ENCODE measurements around the gene NCKAP5.
"Not testable (repeated sequence)": the region's sequence is repeated elsewhere in the genome, so short reads cannot be mapped to it uniquely, and the experiment has no call there.

The NCKAP5 gene

GRCh38 chr2:133218204-133218603 lies 350.1 kb downstream of the NCKAP5 start:
- Histone ChIP-seq H3K27ac (ENCODE audit: low read length) (no peak overlapping the region), H3K27me3 (ENCODE audit: control insufficient read depth in 1 of 2, insufficient read depth in 2 of 2, low read length in 2 of 2) (no peaks in the 10 kb centered on the region), H3K4me1 (ENCODE audit: control insufficient read depth, insufficient read depth, low read length) (no peaks in the 10 kb centered on the region), H3K9me3 (ENCODE audit: control insufficient read depth in 2 of 2, low read length in 2 of 2) (no peaks in the 10 kb centered on the region), H3K4me3 (ENCODE audit: low read length in 2 of 2) (no peak overlapping the region), H3K9ac (ENCODE audit: low read length in 2 of 2) (no peak overlapping the region), H3K36me3 (ENCODE audit: control insufficient read depth in 2 of 2, insufficient read depth in 2 of 2, low read length in 2 of 2) (no peaks in the 10 kb centered on the region)

- no peaks in the 10 kb centered on the region for H3K4me1 ChIP-seq (ENCODE audit: control insufficient read depth, insufficient read depth, low read length)
- no peaks in the 10 kb centered on the region for H3K27me3 ChIP-seq (ENCODE audit: control insufficient read depth in 1 of 2, insufficient read depth in 2 of 2, low read length in 2 of 2)
- H3K4me3 ChIP-seq (ENCODE audit: low read length in 2 of 2), result no peak overlapping the region
- no peaks in the 10 kb centered on the region for H3K36me3 ChIP-seq (ENCODE audit: control insufficient read depth in 2 of 2, insufficient read depth in 2 of 2, low read length in 2 of 2)
- H3K27ac ChIP-seq (ENCODE audit: low read length), result no peak overlapping the region
- no peak overlapping the region for H3K9ac ChIP-seq (ENCODE audit: low read length in 2 of 2)
- H3K9me3 ChIP-seq (ENCODE audit: control insufficient read depth in 2 of 2, low read length in 2 of 2), result no peaks in the 10 kb centered on the region
Observed at GRCh38 chr2:133215477-133215876, 352.8 kb downstream of the NCKAP5 start.

GRCh38 chr2:133213651-133214050 lies 354.6 kb downstream of the NCKAP5 start:
- Histone ChIP-seq H3K36me3 (ENCODE audit: control insufficient read depth in 2 of 2, insufficient read depth in 2 of 2, low read length in 2 of 2) (no peaks in the 10 kb centered on the region), H3K9me3 (ENCODE audit: control insufficient read depth in 2 of 2, low read length in 2 of 2) (no peaks in the 10 kb centered on the region), H3K27me3 (ENCODE audit: control insufficient read depth in 1 of 2, insufficient read depth in 2 of 2, low read length in 2 of 2) (no peaks in the 10 kb centered on the region), H3K4me1 (ENCODE audit: control insufficient read depth, insufficient read depth, low read length) (no peaks in the 10 kb centered on the region), H3K9ac (ENCODE audit: low read length in 2 of 2) (no peak overlapping the region), H3K27ac (ENCODE audit: low read length) (no peak overlapping the region), H3K4me3 (ENCODE audit: low read length in 2 of 2) (no peak overlapping the region)

DNA sequence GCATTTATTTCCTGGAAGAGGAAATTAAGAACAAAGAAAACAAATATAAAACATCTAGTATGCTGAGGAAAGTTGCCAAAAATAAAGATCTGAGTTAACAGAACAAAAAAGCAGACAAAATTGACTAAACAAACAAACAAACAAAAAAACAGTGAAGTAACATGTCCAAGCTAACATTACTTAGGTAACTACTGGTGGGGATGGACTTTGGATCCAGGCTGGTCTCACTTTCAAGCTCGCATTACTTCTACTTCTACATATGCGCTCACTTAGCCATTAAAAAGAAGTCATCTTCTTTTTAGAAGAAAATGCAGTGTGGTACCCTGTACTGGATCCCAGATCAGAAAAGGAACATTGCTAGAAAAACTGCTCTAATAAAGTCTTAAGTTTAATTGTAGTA lies 358.9 kb downstream of the NCKAP5 start:
- no peaks in the 10 kb centered on the region for H3K27me3 ChIP-seq (ENCODE audit: control insufficient read depth in 1 of 2, insufficient read depth in 2 of 2, low read length in 2 of 2)
- H3K4me3 ChIP-seq (ENCODE audit: low read length in 2 of 2), result no peak overlapping the region
- peaks cover 0 to 4% of the 10 kb centered on the region in 2 donors for H3K9me3 ChIP-seq (ENCODE audit: control insufficient read depth in 2 of 2, low read length in 2 of 2)
- H3K36me3 ChIP-seq (ENCODE audit: control insufficient read depth in 2 of 2, insufficient read depth in 2 of 2, low read length in 2 of 2), result no peaks in the 10 kb centered on the region
- no peak overlapping the region for H3K9ac ChIP-seq (ENCODE audit: low read length in 2 of 2)
- no peaks in the 10 kb centered on the region for H3K4me1 ChIP-seq (ENCODE audit: control insufficient read depth, insufficient read depth, low read length)
- no peak overlapping the region for H3K27ac ChIP-seq (ENCODE audit: low read length)

DNA sequence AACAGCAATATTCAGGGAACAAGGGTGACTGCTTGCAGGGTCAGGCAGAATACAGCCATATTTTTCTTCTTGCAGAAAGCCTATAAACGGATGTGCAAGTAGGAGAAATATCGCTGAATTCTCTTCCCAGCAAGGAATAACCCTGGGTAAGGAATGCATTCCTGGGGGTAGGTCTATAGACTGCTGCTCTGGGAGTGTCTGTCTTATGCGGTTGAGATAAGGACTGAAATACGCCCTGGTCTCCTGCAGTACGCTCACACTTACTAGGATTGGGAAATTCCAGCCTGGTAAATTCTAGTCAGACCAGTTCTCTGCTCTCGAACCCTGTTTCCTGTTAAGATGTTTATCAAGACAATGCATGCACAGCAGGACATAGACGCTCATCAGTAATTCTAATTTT lies 361.6 kb downstream of the NCKAP5 start:
- not testable (repeated sequence) for H3K27ac ChIP-seq (ENCODE audit: low read length); H3K4me3 ChIP-seq (ENCODE audit: low read length in 2 of 2); H3K9ac ChIP-seq (ENCODE audit: low read length in 2 of 2); H3K27me3 ChIP-seq (ENCODE audit: control insufficient read depth in 1 of 2, insufficient read depth in 2 of 2, low read length in 2 of 2); H3K9me3 ChIP-seq (ENCODE audit: control insufficient read depth in 2 of 2, low read length in 2 of 2); H3K4me1 ChIP-seq (ENCODE audit: control insufficient read depth, insufficient read depth, low read length); H3K36me3 ChIP-seq (ENCODE audit: control insufficient read depth in 2 of 2, insufficient read depth in 2 of 2, low read length in 2 of 2)

GRCh38 chr2:133204421-133204820 lies 363.8 kb downstream of the NCKAP5 start:
- Histone ChIP-seq H3K9ac (ENCODE audit: low read length in 2 of 2) (no peak overlapping the region), H3K4me1 (ENCODE audit: control insufficient read depth, insufficient read depth, low read length) (no peaks in the 10 kb centered on the region), H3K4me3 (ENCODE audit: low read length in 2 of 2) (no peak overlapping the region), H3K27me3 (ENCODE audit: control insufficient read depth in 1 of 2, insufficient read depth in 2 of 2, low read length in 2 of 2) (no peaks in the 10 kb centered on the region), H3K27ac (ENCODE audit: low read length) (no peak overlapping the region), H3K9me3 (ENCODE audit: control insufficient read depth in 2 of 2, low read length in 2 of 2) (peaks cover 0 to 4% of the 10 kb centered on the region in 2 donors), H3K36me3 (ENCODE audit: control insufficient read depth in 2 of 2, insufficient read depth in 2 of 2, low read length in 2 of 2) (no peaks in the 10 kb centered on the region)

DNA sequence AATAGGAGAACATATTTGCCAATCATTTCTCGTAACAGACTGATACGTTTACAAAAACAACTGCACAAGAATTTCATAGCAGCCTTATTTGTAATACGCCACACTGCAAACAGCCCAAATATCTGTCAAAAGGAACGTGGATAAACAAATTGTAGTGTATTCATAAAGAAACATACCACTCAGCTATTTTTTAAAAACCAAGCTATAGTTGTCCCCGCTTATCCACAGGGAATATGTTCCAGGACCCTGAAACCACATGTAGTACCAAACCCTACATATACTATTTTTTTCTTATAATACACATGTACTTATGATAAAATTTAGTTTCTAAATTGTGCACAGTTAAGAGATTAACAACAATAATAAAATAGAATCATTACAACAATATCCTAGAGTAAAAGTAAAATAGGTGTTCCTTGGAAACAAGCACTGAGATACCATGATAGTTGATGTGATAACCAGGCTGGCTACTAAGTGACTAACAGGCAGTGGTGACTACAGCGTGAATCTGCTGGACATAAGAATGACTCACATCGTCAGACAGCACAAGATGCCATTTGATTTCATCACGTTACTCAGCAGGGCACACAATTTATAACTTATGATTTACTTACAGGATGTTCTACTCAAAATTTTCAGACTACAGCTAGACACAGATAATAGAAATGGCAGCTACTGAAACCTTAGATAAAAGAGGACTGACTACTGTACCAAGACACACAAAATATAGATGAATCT lies 367.4 kb downstream of the NCKAP5 start:
- H3K9me3 ChIP-seq (ENCODE audit: control insufficient read depth in 2 of 2, low read length in 2 of 2), result no peaks in the 10 kb centered on the region
- H3K27me3 ChIP-seq (ENCODE audit: control insufficient read depth in 1 of 2, insufficient read depth in 2 of 2, low read length in 2 of 2), result no peaks in the 10 kb centered on the region
- no peaks in the 10 kb centered on the region for H3K36me3 ChIP-seq (ENCODE audit: control insufficient read depth in 2 of 2, insufficient read depth in 2 of 2, low read length in 2 of 2)
- H3K9ac ChIP-seq (ENCODE audit: low read length in 2 of 2), result no peak overlapping the region
- no peak overlapping the region for H3K27ac ChIP-seq (ENCODE audit: low read length)
- no peaks in the 10 kb centered on the region for H3K4me1 ChIP-seq (ENCODE audit: control insufficient read depth, insufficient read depth, low read length)
- no peak overlapping the region for H3K4me3 ChIP-seq (ENCODE audit: low read length in 2 of 2)

DNA sequence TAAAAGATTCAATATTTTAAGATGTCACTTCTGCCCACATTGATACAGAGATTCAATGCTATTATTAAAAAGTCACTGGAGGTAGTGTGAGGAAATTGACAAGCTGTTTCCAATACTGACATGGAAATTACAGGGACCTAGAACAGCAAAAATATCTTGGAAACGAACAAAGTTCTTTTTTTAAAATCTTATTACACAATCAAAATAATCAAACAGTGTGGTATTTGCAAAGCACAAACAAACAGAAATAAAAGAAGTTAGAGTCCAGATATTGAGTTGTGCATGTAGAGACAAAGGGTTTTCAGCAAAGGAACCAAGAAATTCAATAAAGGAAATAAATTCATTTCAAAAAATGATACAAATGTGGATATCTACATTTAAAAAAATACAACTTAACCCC lies 369.6 kb downstream of the NCKAP5 start:
- no peaks in the 10 kb centered on the region for H3K4me1 ChIP-seq (ENCODE audit: control insufficient read depth, insufficient read depth, low read length)
- no peak overlapping the region for H3K4me3 ChIP-seq (ENCODE audit: low read length in 2 of 2)
- no peaks in the 10 kb centered on the region for H3K9me3 ChIP-seq (ENCODE audit: control insufficient read depth in 2 of 2, low read length in 2 of 2)
- H3K27ac ChIP-seq (ENCODE audit: low read length), result no peak overlapping the region
- H3K9ac ChIP-seq (ENCODE audit: low read length in 2 of 2), result no peak overlapping the region
- no peaks in the 10 kb centered on the region for H3K36me3 ChIP-seq (ENCODE audit: control insufficient read depth in 2 of 2, insufficient read depth in 2 of 2, low read length in 2 of 2)
- no peaks in the 10 kb centered on the region for H3K27me3 ChIP-seq (ENCODE audit: control insufficient read depth in 1 of 2, insufficient read depth in 2 of 2, low read length in 2 of 2)

DNA sequence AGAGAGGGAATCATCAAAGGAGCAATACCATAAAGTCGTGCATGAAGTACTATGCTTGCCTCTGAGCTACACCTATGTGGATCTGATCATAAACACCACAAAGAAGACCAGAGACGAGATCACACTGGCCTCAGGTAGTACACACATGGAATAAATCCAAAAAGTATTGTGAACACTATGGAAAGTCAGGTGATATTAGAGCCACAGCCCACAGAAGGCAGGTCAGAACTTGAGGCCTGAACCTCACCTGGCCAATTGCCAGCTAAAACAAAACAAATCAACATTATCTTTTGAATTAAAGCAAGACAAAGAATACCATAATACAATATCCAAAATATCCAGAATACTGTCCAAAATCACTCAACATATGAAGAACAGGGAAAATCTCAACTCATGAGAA lies 371.1 kb downstream of the NCKAP5 start:
- no peaks in the 10 kb centered on the region for H3K27me3 ChIP-seq (ENCODE audit: control insufficient read depth in 1 of 2, insufficient read depth in 2 of 2, low read length in 2 of 2)
- H3K4me3 ChIP-seq (ENCODE audit: low read length in 2 of 2), result no peak overlapping the region
- no peaks in the 10 kb centered on the region for H3K9me3 ChIP-seq (ENCODE audit: control insufficient read depth in 2 of 2, low read length in 2 of 2)
- H3K27ac ChIP-seq (ENCODE audit: low read length), result no peak overlapping the region
- no peaks in the 10 kb centered on the region for H3K36me3 ChIP-seq (ENCODE audit: control insufficient read depth in 2 of 2, insufficient read depth in 2 of 2, low read length in 2 of 2)
- no peak overlapping the region for H3K9ac ChIP-seq (ENCODE audit: low read length in 2 of 2)
- no peaks in the 10 kb centered on the region for H3K4me1 ChIP-seq (ENCODE audit: control insufficient read depth, insufficient read depth, low read length)

GRCh38 chr2:133194777-133195335 lies 373.4 kb downstream of the NCKAP5 start:
- H3K9ac ChIP-seq (ENCODE audit: low read length in 2 of 2), result no peak overlapping the region
- H3K4me1 ChIP-seq (ENCODE audit: control insufficient read depth, insufficient read depth, low read length), result no peaks in the 10 kb centered on the region
- no peaks in the 10 kb centered on the region for H3K9me3 ChIP-seq (ENCODE audit: control insufficient read depth in 2 of 2, low read length in 2 of 2)
- no peak overlapping the region for H3K27ac ChIP-seq (ENCODE audit: low read length)
- H3K36me3 ChIP-seq (ENCODE audit: control insufficient read depth in 2 of 2, insufficient read depth in 2 of 2, low read length in 2 of 2), result no peaks in the 10 kb centered on the region
- no peak overlapping the region for H3K4me3 ChIP-seq (ENCODE audit: low read length in 2 of 2)
- H3K27me3 ChIP-seq (ENCODE audit: control insufficient read depth in 1 of 2, insufficient read depth in 2 of 2, low read length in 2 of 2), result no peaks in the 10 kb centered on the region

GRCh38 chr2:133194362-133194655 lies 374.0 kb downstream of the NCKAP5 start:
- Histone ChIP-seq H3K27ac (ENCODE audit: low read length) (no peak overlapping the region), H3K9ac (ENCODE audit: low read length in 2 of 2) (no peak overlapping the region), H3K4me3 (ENCODE audit: low read length in 2 of 2) (no peak overlapping the region), H3K4me1 (ENCODE audit: control insufficient read depth, insufficient read depth, low read length) (no peaks in the 10 kb centered on the region), H3K9me3 (ENCODE audit: control insufficient read depth in 2 of 2, low read length in 2 of 2) (no peaks in the 10 kb centered on the region), H3K36me3 (ENCODE audit: control insufficient read depth in 2 of 2, insufficient read depth in 2 of 2, low read length in 2 of 2) (no peaks in the 10 kb centered on the region), H3K27me3 (ENCODE audit: control insufficient read depth in 1 of 2, insufficient read depth in 2 of 2, low read length in 2 of 2) (no peaks in the 10 kb centered on the region)

All from stomach smooth muscle (tissue), 2 donors.